ENCODE measurements around the gene EXD3. TPM values are rescaled to one million over a fixed set of nuclear protein-coding genes. Genes with fewer than 3 reads are reported as not detected.
"Not testable (repeated sequence)": the region's sequence is repeated elsewhere in the genome, so short reads cannot be mapped to it uniquely, and the experiment has no call there.

EXD3 gene
- total RNA-seq, 4 donors from 2014 or later = 2.8 to 16.8 (median 9.1) TPM

DNA sequence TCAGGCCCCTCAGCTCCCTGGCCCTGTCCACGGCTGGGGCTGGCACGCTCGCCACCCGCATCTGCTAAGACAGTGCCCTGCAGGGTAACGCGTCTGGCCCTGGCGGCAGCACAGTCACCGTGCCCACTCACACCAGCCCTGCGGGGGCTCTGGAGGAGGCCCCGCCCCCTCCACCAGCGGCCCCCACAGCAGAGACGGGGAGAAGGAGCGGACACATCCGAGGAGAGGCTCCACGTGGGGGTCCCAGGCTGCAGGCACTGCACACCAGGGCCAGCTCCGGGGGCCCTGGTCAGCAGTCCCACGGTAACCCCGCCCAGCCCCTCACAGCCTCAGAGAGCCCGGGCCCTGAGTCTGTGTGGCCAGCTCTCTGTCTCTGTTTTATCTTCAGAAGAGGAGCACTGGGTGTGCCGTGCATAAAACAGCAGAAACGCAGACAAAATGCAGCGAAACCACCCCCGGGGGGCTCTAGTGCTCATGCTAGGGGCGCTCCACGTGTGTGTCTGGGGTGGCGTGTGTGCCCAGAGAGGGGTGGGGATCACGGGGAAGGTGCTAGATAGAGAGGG is 73.4 kb downstream of the EXD3 start:
- peaks cover 0 to 8% (median 0%) of the 10 kb centered on the region in 3 donors for H3K4me1 ChIP-seq
- H3K27me3 ChIP-seq = no peaks in the 10 kb centered on the region
- intact Hi-C loops (cut with DNase I) = no loop called here
- no peak overlapping the region for H3K27ac ChIP-seq
- WGBS, 2 donors = no CpG with 5 or more reads among the region's 27 CpGs
- H3K9me3 ChIP-seq = peaks cover 0 to 8% (median 0%) of the 10 kb centered on the region in 3 donors
- H3K36me3 ChIP-seq = peaks cover 0 to 29% (median 0%) of the 10 kb centered on the region in 3 donors
- TF ChIP-seq, protein P1, sequence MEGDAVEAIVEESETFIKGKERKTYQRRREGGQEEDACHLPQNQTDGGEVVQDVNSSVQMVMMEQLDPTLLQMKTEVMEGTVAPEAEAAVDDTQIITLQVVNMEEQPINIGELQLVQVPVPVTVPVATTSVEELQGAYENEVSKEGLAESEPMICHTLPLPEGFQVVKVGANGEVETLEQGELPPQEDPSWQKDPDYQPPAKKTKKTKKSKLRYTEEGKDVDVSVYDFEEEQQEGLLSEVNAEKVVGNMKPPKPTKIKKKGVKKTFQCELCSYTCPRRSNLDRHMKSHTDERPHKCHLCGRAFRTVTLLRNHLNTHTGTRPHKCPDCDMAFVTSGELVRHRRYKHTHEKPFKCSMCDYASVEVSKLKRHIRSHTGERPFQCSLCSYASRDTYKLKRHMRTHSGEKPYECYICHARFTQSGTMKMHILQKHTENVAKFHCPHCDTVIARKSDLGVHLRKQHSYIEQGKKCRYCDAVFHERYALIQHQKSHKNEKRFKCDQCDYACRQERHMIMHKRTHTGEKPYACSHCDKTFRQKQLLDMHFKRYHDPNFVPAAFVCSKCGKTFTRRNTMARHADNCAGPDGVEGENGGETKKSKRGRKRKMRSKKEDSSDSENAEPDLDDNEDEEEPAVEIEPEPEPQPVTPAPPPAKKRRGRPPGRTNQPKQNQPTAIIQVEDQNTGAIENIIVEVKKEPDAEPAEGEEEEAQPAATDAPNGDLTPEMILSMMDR (IDR thresholded peaks at IDR 0.05) = no peak
- TF ChIP-seq POLR2A (IDR thresholded peaks at IDR 0.05) = no peak
- H3K4me3 ChIP-seq = no peak overlapping the region
- no peak for DNase-seq

DNA sequence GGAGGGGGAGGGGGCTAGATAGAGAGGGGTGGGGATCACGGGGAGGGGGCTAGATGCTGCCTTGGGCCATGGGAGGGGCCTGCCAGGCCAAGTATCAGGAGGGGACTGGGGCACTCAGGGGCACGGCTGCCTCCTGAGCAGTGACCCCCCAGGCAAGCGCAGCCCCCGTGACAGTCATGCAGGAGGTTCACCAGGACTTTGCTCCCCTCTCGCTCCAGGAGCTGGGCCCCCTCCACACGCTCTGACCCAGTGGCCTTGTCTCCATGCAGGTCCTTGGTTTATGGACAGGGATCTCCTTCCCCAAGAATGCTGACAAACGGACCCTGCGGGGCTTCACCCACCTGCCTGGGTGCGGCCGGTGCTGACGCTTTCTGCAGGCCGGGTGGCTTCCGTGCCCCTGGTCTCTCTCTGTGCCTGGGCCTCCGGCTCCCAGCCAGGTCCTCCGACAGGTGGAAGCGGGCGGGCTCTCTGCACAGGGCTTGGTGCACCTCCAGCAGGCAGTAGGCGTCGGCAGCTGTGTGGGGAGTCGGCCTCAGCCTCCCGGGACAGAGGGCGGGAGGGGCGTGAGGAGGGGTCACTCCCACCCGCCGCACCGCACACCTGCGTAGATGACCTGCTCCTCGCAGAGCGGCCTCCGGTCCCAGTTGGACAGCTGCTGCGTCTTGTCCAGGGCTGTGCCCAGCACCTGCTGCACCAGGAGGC is 74.0 kb downstream of the EXD3 start:
- Histone ChIP-seq H3K4me1 (peaks cover 0 to 8% (median 0%) of the 10 kb centered on the region in 3 donors), H3K9me3 (peaks cover 0 to 8% (median 0%) of the 10 kb centered on the region in 3 donors), H3K4me3 (no peak overlapping the region), H3K27ac (no peak overlapping the region), H3K36me3 (peaks cover 0 to 29% (median 0%) of the 10 kb centered on the region in 3 donors), H3K27me3 (no peaks in the 10 kb centered on the region)
- WGBS, 2 donors = 92 to 98% methylated on average over 4 to 7 of the region's 31 CpGs
- intact Hi-C loops (cut with DNase I) = no loop called here
- TF ChIP-seq, protein P1 (IDR thresholded peaks at IDR 0.05) = no peak
- no peak for TF ChIP-seq POLR2A (IDR thresholded peaks at IDR 0.05)
- DNase-seq = no peak

DNA sequence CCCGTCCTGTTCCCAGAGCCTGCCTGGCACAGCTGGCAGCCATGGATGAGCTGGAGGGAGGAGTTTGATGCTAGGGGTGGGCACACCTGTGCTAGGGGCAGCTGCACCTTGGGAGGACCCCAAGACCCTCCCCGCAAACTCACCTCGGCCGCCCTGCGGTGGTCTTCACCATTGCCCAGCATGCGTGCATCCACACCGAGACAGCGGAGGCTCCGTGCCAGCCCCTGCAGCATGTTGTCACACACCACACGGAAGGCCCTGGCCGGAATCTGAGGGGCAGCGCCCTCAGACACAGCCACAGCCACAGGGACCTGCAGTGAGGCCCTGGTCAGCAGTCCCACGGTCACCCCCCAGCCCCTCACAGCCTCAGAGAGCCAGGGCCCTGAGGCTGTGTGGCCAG is 75.0 kb downstream of the EXD3 start:
- H3K4me1 ChIP-seq = peaks cover 0 to under 1% (median 0%) of the 10 kb centered on the region in 3 donors
- no peak for DNase-seq
- H3K27ac ChIP-seq = no peak overlapping the region
- peaks cover 0 to 8% (median 0%) of the 10 kb centered on the region in 3 donors for H3K9me3 ChIP-seq
- peaks cover 0 to 29% (median 0%) of the 10 kb centered on the region in 3 donors for H3K36me3 ChIP-seq
- intact Hi-C loops (cut with DNase I) = no loop called here
- H3K27me3 ChIP-seq = no peaks in the 10 kb centered on the region
- TF ChIP-seq, protein P1 (IDR thresholded peaks at IDR 0.05) = no peak
- TF ChIP-seq POLR2A (IDR thresholded peaks at IDR 0.05) = no peak
- WGBS, 2 donors = 100% methylated on average over 3 of the region's 13 CpGs; no CpG with 5 or more reads in 1 of the 2 donors
- H3K4me3 ChIP-seq = no peak overlapping the region

DNA sequence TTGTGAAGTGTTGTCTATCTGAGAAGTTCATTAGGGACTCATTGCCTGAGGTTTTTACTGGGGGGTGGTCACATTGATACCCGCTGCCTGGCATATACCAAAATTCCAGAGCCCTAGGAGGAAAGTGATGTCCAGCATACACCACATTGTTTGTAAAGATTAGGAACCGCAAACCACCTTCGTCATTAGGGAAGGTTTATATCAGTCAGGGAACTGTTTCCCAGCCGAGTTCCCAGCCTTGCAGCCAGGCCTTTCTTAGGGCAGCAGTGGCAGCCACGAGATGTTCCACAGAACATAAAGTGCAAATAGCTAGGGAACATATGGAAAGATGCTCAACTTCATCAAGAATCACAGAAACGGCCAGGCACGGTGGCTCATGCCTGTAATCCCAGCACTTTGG is 80.5 kb downstream of the EXD3 start:
- peaks cover 0 to 12% (median 0%) of the 10 kb centered on the region in 3 donors for H3K9me3 ChIP-seq
- intact Hi-C loops (cut with DNase I) = no loop called here
- 87 to 97% methylated on average over 5 to 6 of the region's 7 CpGs for WGBS, 2 donors
- peaks cover 0 to 11% (median 0%) of the 10 kb centered on the region in 3 donors for H3K36me3 ChIP-seq
- no peak for DNase-seq
- TF ChIP-seq, protein P1 (IDR thresholded peaks at IDR 0.05) = no peak
- TF ChIP-seq POLR2A (IDR thresholded peaks at IDR 0.05) = no peak
- H3K27me3 ChIP-seq = no peaks in the 10 kb centered on the region
- no peaks in the 10 kb centered on the region for H3K4me1 ChIP-seq
- H3K4me3 ChIP-seq = no peak overlapping the region
- H3K27ac ChIP-seq = no peak overlapping the region

DNA sequence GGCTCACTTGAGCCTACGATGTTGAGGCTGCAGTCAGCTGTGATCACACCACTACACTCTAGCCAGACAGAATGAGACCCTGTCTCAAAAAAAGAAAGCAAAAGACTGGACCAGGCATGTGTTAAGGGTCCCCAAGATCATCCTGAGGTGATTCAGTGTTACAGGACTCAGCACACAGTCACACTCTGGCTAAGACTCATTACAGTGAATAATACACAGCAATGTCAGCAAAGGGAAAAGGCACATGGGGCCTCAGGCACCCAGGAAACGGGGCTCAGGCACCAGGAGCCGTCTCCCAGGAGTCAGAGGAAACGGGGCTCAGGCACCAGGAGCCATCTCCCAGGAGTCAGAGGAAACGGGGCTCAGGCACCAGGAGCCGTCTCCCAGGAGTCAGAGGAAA is 81.7 kb downstream of the EXD3 start:
- H3K36me3 ChIP-seq = peaks cover 0 to 2% (median 0%) of the 10 kb centered on the region in 3 donors
- no peaks in the 10 kb centered on the region for H3K27me3 ChIP-seq
- 72% methylated on average over 3 of the region's 6 CpGs; no CpG with 5 or more reads in 1 of the 2 donors for WGBS, 2 donors
- H3K4me1 ChIP-seq = no peaks in the 10 kb centered on the region
- intact Hi-C loops (cut with DNase I) = no loop called here
- TF ChIP-seq POLR2A (IDR thresholded peaks at IDR 0.05) = no peak
- TF ChIP-seq, protein P1 (IDR thresholded peaks at IDR 0.05) = no peak
- H3K27ac ChIP-seq = no peak overlapping the region
- peaks cover 0 to 7% (median 0%) of the 10 kb centered on the region in 3 donors for H3K9me3 ChIP-seq
- no peak overlapping the region for H3K4me3 ChIP-seq
- DNase-seq = no peak

DNA sequence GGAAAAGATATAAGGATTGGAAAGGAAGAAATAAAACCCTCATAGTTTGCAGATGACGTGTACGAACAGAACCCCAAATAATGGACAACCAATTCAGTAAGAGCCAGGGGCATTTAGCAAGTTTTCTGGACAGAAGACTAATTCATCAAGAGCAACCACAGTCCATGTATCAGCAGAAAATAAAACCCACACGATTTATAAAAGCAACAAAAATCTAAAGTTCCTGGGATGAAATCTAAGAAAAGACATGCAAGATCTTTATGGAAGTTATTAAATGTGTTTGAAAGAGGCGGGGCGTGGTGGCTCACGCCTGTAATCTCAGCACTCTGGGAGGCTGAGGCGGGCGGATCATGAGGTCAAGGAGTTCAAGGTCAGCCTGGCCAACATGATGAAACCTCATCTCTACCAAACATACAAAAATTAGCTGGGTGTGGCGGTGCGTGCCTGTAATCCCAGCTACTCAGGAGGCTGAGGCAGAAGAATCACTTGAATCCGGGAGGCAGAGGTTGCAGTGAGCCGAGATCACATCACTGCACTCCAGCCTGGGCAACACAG is 83.0 kb downstream of the EXD3 start:
- H3K9me3 ChIP-seq; intact Hi-C loops (cut with DNase I); H3K4me3 ChIP-seq; DNase-seq; H3K4me1 ChIP-seq; H3K27ac ChIP-seq; H3K27me3 ChIP-seq; H3K36me3 ChIP-seq: not testable (repeated sequence)
- WGBS, 2 donors = 85 to 88% methylated on average over 10 to 12 of the region's 12 CpGs
